ENCODE data around the gene KMT2A. TPM values are rescaled to one million over a fixed set of nuclear protein-coding genes. Genes with fewer than 3 reads are reported as not detected.

KMT2A gene
- total RNA-seq, 2 donors from 2014 or later = 76.9 to 78.8 TPM

- no peak for TF ChIP-seq CTCF (conservative IDR thresholded peaks at IDR 0.05)
- no peak for DNase-seq
- 98 to 100% methylated on average over 5 to 6 of the region's 6 CpGs for WGBS, 2 experiments (ENCODE audit: insufficient coverage in 1 of 2, insufficient read length in 1 of 2)
- Histone ChIP-seq H3K36me3 (ENCODE audit: control insufficient read depth, insufficient read depth, low read length) (no peaks in the 10 kb centered on the region), H3K4me1 (ENCODE audit: control insufficient read depth, insufficient read depth, low read length) (no peaks in the 10 kb centered on the region), H3K4me3 (ENCODE audit: low read length) (no peak overlapping the region), H3K27ac (ENCODE audit: low read depth, low read length) (no peak overlapping the region), H3K9me3 (ENCODE audit: control insufficient read depth, low read length) (no peaks in the 10 kb centered on the region), H3K9ac (ENCODE audit: extremely low read depth, low read length, poor library complexity, severe bottlenecking) (no peak overlapping the region), H3K27me3 (ENCODE audit: control insufficient read depth, insufficient read depth, low read length, poor library complexity, severe bottlenecking) (no peaks in the 10 kb centered on the region)
- no peaks in the 10 kb centered on the region for H3K27me3 Mint-ChIP-seq (ENCODE audit: insufficient read depth)
- H3K9me3 Mint-ChIP-seq = no peaks in the 10 kb centered on the region
- H3K4me1 Mint-ChIP-seq = peaks cover 8% of the 10 kb centered on the region
- H3K4me3 Mint-ChIP-seq = no peak overlapping the region
- H3K27ac Mint-ChIP-seq = no peak overlapping the region
- peaks cover 30% of the 10 kb centered on the region for H3K36me3 Mint-ChIP-seq (ENCODE audit: low read depth)
These were observed 101.2 kb downstream of the KMT2A start for GRCh38 chr11:118537409-118537980.

GRCh38 chr11:118544010-118544646, 107.8 kb downstream of the KMT2A start:
- 91 to 92% methylated on average over 7 to 8 of the region's 8 CpGs for WGBS, 2 experiments (ENCODE audit: insufficient coverage in 1 of 2, insufficient read length in 1 of 2)
- no peak overlapping the region for H3K4me3 Mint-ChIP-seq

GRCh38 chr11:118544647-118545010, 108.3 kb downstream of the KMT2A start:
- Histone ChIP-seq H3K9ac (ENCODE audit: extremely low read depth, low read length, poor library complexity, severe bottlenecking) (no peak overlapping the region), H3K36me3 (ENCODE audit: control insufficient read depth, insufficient read depth, low read length) (no peaks in the 10 kb centered on the region), H3K27me3 (ENCODE audit: control insufficient read depth, insufficient read depth, low read length, poor library complexity, severe bottlenecking) (no peaks in the 10 kb centered on the region), H3K4me3 (ENCODE audit: low read length) (no peak overlapping the region), H3K9me3 (ENCODE audit: control insufficient read depth, low read length) (no peaks in the 10 kb centered on the region), H3K4me1 (ENCODE audit: control insufficient read depth, insufficient read depth, low read length) (peaks cover 4% of the 10 kb centered on the region), H3K27ac (ENCODE audit: low read depth, low read length) (no peak overlapping the region)
- H3K4me3 Mint-ChIP-seq = no peak overlapping the region
- H3K4me1 Mint-ChIP-seq = peaks cover 10% of the 10 kb centered on the region
- TF ChIP-seq CTCF (conservative IDR thresholded peaks at IDR 0.05) = no peak
- H3K9me3 Mint-ChIP-seq = no peaks in the 10 kb centered on the region
- H3K36me3 Mint-ChIP-seq (ENCODE audit: low read depth) = peaks cover 22% of the 10 kb centered on the region
- no peak overlapping the region for H3K27ac Mint-ChIP-seq
- H3K27me3 Mint-ChIP-seq (ENCODE audit: insufficient read depth) = no peaks in the 10 kb centered on the region
- WGBS, 2 experiments (ENCODE audit: insufficient coverage in 1 of 2, insufficient read length in 1 of 2) = 89 to 94% methylated on average over 2 to 3 of the region's 3 CpGs
- no peak for DNase-seq

More at GRCh38 chr11:118544010-118544646, 107.8 kb downstream of the KMT2A start:
- H3K27me3 Mint-ChIP-seq (ENCODE audit: insufficient read depth) = no peaks in the 10 kb centered on the region
- no peak for DNase-seq
- Histone ChIP-seq H3K9ac (ENCODE audit: extremely low read depth, low read length, poor library complexity, severe bottlenecking) (no peak overlapping the region), H3K27ac (ENCODE audit: low read depth, low read length) (no peak overlapping the region), H3K4me3 (ENCODE audit: low read length) (no peak overlapping the region), H3K9me3 (ENCODE audit: control insufficient read depth, low read length) (no peaks in the 10 kb centered on the region), H3K36me3 (ENCODE audit: control insufficient read depth, insufficient read depth, low read length) (no peaks in the 10 kb centered on the region), H3K27me3 (ENCODE audit: control insufficient read depth, insufficient read depth, low read length, poor library complexity, severe bottlenecking) (no peaks in the 10 kb centered on the region), H3K4me1 (ENCODE audit: control insufficient read depth, insufficient read depth, low read length) (peaks cover 4% of the 10 kb centered on the region)
- H3K36me3 Mint-ChIP-seq (ENCODE audit: low read depth) = peaks cover 26% of the 10 kb centered on the region
- peaks cover 10% of the 10 kb centered on the region for H3K4me1 Mint-ChIP-seq
- no peaks in the 10 kb centered on the region for H3K9me3 Mint-ChIP-seq
- no peak for TF ChIP-seq CTCF (conservative IDR thresholded peaks at IDR 0.05)
- H3K27ac Mint-ChIP-seq = no peak overlapping the region
